AML-193 (cell line): ENCODE measurements around the gene FAM177A1.

Experiments
- DNase-seq, 2 experiments: peaks; one replicate each; lab custom pipeline; 2025; lab: John Stamatoyannopoulos, UW

FAM177A1 gene

GRCh38 chr14:35123388-35123703 lies 77.3 kb downstream of the FAM177A1 start:
- DNase-seq: peak in 1 of 2 experiments; percentile 10

- DNase-seq: no peak
Observed at GRCh38 chr14:35124127-35124526, 78.1 kb downstream of the FAM177A1 start.
